Endothelial cell of umbilical vein (primary cell): Measurements from ENCODE around the gene MROH2A. TPM values are rescaled to one million over a fixed set of nuclear protein-coding genes. Genes with fewer than 3 reads are reported as not detected.

Experiments
- BruUV-seq: library from RNA; stranded (reverse); fragments of 400-500 nt; replicated peaks from 2 replicates; lab custom pipeline; 2021; lab: Mats Ljungman, UMichigan
- CTCF ChIA-PET: fragments of 300-600, 350-600 bp; sonication (Branson Sonifier 250); formaldehyde crosslinking; loops from one replicate; lab custom pipeline; 2021; ENCODE audit warnings: antibody characterized with exemption, inconsistent platforms; lab: Charles Lee
- POLR2A ChIA-PET: fragments of 300-600, 350-600 bp; sonication (Branson Sonifier 250); formaldehyde crosslinking; loops from one replicate; lab custom pipeline; 2021; ENCODE audit warnings: antibody characterized with exemption, inconsistent platforms; lab: Charles Lee
- DNase-seq: peaks from one replicate; pipeline ENCODE4 v3.0.0-alpha.2; 2011; ENCODE audit warnings: low read depth, low spot score
- FAIRE-seq: peaks from 2 replicates; lab custom pipeline; 2011; peaks lifted over from hg19 to GRCh38; lab: Jason Lieb, UNC
- H2AFZ ChIP-seq: 2 replicates; pipeline ENCODE4 v1.6.0; 2012; ENCODE audit warnings: low read depth, low read length, control low read depth, inconsistent platforms
- H3K27ac ChIP-seq: 2 replicates; pipeline ENCODE4 v1.5.1; 2011; ENCODE audit warnings: low read depth, mild to moderate bottlenecking, control low read depth, low read length, moderate library complexity; ENCODE audit not compliant: insufficient read depth
- H3K27me3 ChIP-seq, 2 experiments: 2 replicates each; pipeline versions ENCODE4 v1.6.0 to v1.6.1; 2011; ENCODE audit warnings: low read length in 2 of 2, mixed read lengths in 1 of 2; ENCODE audit not compliant: control insufficient read depth in 2 of 2, insufficient read depth in 2 of 2
- H3K36me3 ChIP-seq, 2 experiments: 2 replicates in 1 of 2; 3 replicates in 1 of 2; pipeline ENCODE4 v1.5.1; 2011; ENCODE audit warnings: low read length in 2 of 2, mild to moderate bottlenecking in 1 of 2, moderate library complexity in 1 of 2; ENCODE audit not compliant: control insufficient read depth in 2 of 2, insufficient read depth in 2 of 2; ENCODE audit errors: extremely low read depth in 1 of 2
- H3K4me1 ChIP-seq: 3 replicates; pipeline ENCODE4 v1.5.1; 2011; ENCODE audit warnings: mild to moderate bottlenecking, low read length; ENCODE audit not compliant: control insufficient read depth, insufficient read depth; ENCODE audit errors: extremely low read depth
- H3K4me2 ChIP-seq: 2 replicates; pipeline ENCODE4 v1.6.1; 2011; ENCODE audit warnings: low read length, control low read depth, mixed read lengths; ENCODE audit not compliant: insufficient read depth
- H3K4me3 ChIP-seq, 3 experiments: fragments of 200-600 bp in 1 of 3; sonication (generic), shearing (Covaris generic) in 1 of 3; replicated peaks in 1 of 3; 2 replicates each; pipeline ENCODE4 v1.5.1; 2011 to 2016; ENCODE audit warnings: control low read depth in 3 of 3, low read length in 3 of 3, mild to moderate bottlenecking in 2 of 3, inconsistent platforms in 1 of 3, low read depth in 1 of 3, moderate library complexity in 1 of 3; ENCODE audit not compliant: insufficient read depth in 1 of 3
- H3K79me2 ChIP-seq: 2 replicates; pipeline ENCODE4 v1.6.0; 2012; ENCODE audit warnings: low read length, inconsistent platforms; ENCODE audit not compliant: control insufficient read depth, insufficient read depth
- H3K9ac ChIP-seq: replicated peaks from 2 replicates; pipeline ENCODE3; 2011; ENCODE audit warnings: low read length, control low read depth; ENCODE audit not compliant: insufficient read depth; ENCODE audit errors: extremely low read depth
- H3K9me1 ChIP-seq: replicated peaks from 3 replicates; pipeline ENCODE4 v1.6.0; 2011; ENCODE audit warnings: mild to moderate bottlenecking, low read length; ENCODE audit not compliant: control insufficient read depth, insufficient read depth; ENCODE audit errors: extremely low read depth
- H3K9me3 ChIP-seq: replicated peaks from 2 replicates; pipeline ENCODE4 v1.5.1; 2012; ENCODE audit warnings: low read length, inconsistent platforms; ENCODE audit not compliant: control insufficient read depth, insufficient read depth
- H4K20me1 ChIP-seq: replicated peaks from 2 replicates; pipeline ENCODE3; 2011; ENCODE audit warnings: mild to moderate bottlenecking, low read length; ENCODE audit not compliant: control insufficient read depth, insufficient read depth; ENCODE audit errors: extremely low read depth
- CTCF ChIP-seq, 2 donors: IDR thresholded peaks; 1 replicate in 1 of 2; 2 replicates in 1 of 2; pipeline ENCODE4 v1.5.1; 2011; ENCODE audit warnings: low read length in 2 of 2, mild to moderate bottlenecking in 2 of 2, moderate library complexity in 2 of 2, control low read depth in 1 of 2, inconsistent platforms in 1 of 2, low read depth in 1 of 2; ENCODE audit not compliant: insufficient read depth in 1 of 2; ENCODE audit errors: extremely low read depth in 1 of 2
- EZH2 ChIP-seq: IDR thresholded peaks from 2 replicates; pipeline ENCODE4 v1.6.1; 2012; ENCODE audit warnings: borderline replicate concordance, low read depth, mild to moderate bottlenecking, moderate library complexity, low read length, inconsistent platforms; ENCODE audit not compliant: severe bottlenecking
- FOS ChIP-seq: IDR thresholded peaks from 2 replicates; pipeline ENCODE4 v1.6.1; 2011; ENCODE audit warnings: mild to moderate bottlenecking, low read length, moderate library complexity, borderline replicate concordance; ENCODE audit not compliant: insufficient read depth
- GATA2 ChIP-seq: IDR thresholded peaks from 2 replicates; pipeline ENCODE4 v1.7.0; 2011; ENCODE audit warnings: low read depth, mild to moderate bottlenecking, moderate library complexity, mixed read lengths, low read length; ENCODE audit not compliant: insufficient read length, insufficient read depth
- JUN ChIP-seq: IDR thresholded peaks from 2 replicates; pipeline ENCODE4 v1.6.1; 2011; ENCODE audit warnings: borderline replicate concordance, low read depth; ENCODE audit not compliant: insufficient read length, insufficient read depth
- MAX ChIP-seq: IDR thresholded peaks from 2 replicates; pipeline ENCODE4 v1.6.1; 2011; ENCODE audit not compliant: insufficient read depth, insufficient read length
- MYC ChIP-seq: IDR thresholded peaks from one replicate; pipeline ENCODE4 v1.6.1; 2011; ENCODE audit warnings: mild to moderate bottlenecking, low read depth, low read length
- POLR2A ChIP-seq: IDR thresholded peaks from 2 replicates; pipeline ENCODE4 v1.6.1; 2012; ENCODE audit warnings: low read depth, mild to moderate bottlenecking, control low read depth, low read length
- POLR2AphosphoS5 ChIP-seq: IDR thresholded peaks from 2 replicates; pipeline ENCODE4 v1.6.1; 2012; ENCODE audit warnings: low read depth, mild to moderate bottlenecking, control low read depth, low read length, moderate library complexity; ENCODE audit not compliant: insufficient read depth
- dilution Hi-C: fragments of 300-500 bp; cut with MboI; formaldehyde crosslinking; loops from one replicate; pipeline ENCODE4 v1.15.0; 2019; ENCODE audit warnings: low sequenced_read_pairs; ENCODE audit not compliant: extremely low pct_ligation_motif_present
- intact Hi-C: fragments of 100-400 bp; cut with micrococcal nuclease; formaldehyde crosslinking; loops from one replicate; pipeline ENCODE4 v1.10.0; 2022
- polyA plus RNA-seq, 4 experiments: library from polyadenylated mRNA; depleted of rRNA in 3 of 4; stranded (reverse) in 3 of 4; unstranded in 1 of 4; fragments of >200 nt; gene quantifications; 2 replicates each; pipeline versions ENCODE4 v1.2.1 to v1.2.3, GENCODE V29; 2011 to 2012; ENCODE audit warnings: missing spikeins in 1 of 4
- total RNA-seq: library from RNA; stranded (reverse); gene quantifications from 2 replicates; pipeline ENCODE4 v1.2.3, GENCODE V29; 2021

Gene MROH2A
- total and polyA plus RNA-seq, 2 donors (not counting 3 experiments of a cell fraction or from before 2014, with no cell fraction given) = not detected

- dilution Hi-C loops = no loop called here
- no TSS peak for BruUV-seq
- no peaks in the 10 kb centered on the region for H4K20me1 ChIP-seq
- H3K9me1 ChIP-seq = no peaks in the 10 kb centered on the region
- H3K4me1 ChIP-seq = no peaks in the 10 kb centered on the region
- no peaks in the 10 kb centered on the region for H3K9me3 ChIP-seq
- CTCF ChIA-PET = no interaction called here
- intact Hi-C loops = no loop called here
- POLR2A ChIA-PET = no interaction called here
- H3K27ac ChIP-seq = no peak overlapping the region
- H3K27me3 ChIP-seq = no peaks in the 10 kb centered on the region
- no peak overlapping the region for H3K9ac ChIP-seq
- no peak overlapping the region for H2AFZ ChIP-seq
- DNase-seq (no peak), FAIRE-seq (no peak)
- no peak overlapping the region for H3K4me2 ChIP-seq
- H3K4me3 ChIP-seq = no peak overlapping the region
- TF ChIP-seq GATA2 (no peak), POLR2AphosphoS5 (no peak), POLR2A (no peak), JUN (no peak), EZH2 (no peak), MAX (no peak), MYC (no peak), CTCF (IDR thresholded peaks at IDR 0.05; ENCODE audit: extremely low read depth in 1 of 2, insufficient read depth in 1 of 2, low read depth in 1 of 2, low read length in 2 of 2) (no peak), FOS (no peak)
- no peaks in the 10 kb centered on the region for H3K79me2 ChIP-seq
- no peaks in the 10 kb centered on the region for H3K36me3 ChIP-seq
Observed at GRCh38 chr2:233803292-233803911, 25.3 kb downstream of the MROH2A start.
